Fibroblast of mammary gland (primary cell): ENCODE results near the gene MOGAT1.
A peak's percentile ranks its signal among the peaks of the same experiment; 100 is the strongest.

ENCODE experiments used
- DNase-seq: peaks from one replicate; pipeline ENCODE4 v3.0.0-alpha.2; 2010; ENCODE audit warnings: low read depth
- H3K4me3 ChIP-seq: 2 replicates; pipeline ENCODE4 v1.5.1; 2011; ENCODE audit warnings: low read depth, mild to moderate bottlenecking, low read length, moderate library complexity; ENCODE audit not compliant: control insufficient read depth
- CTCF ChIP-seq: conservative IDR thresholded peaks from 2 replicates; pipeline ENCODE4 v1.5.1; 2011; ENCODE audit warnings: low read depth, low read length, inconsistent platforms; ENCODE audit not compliant: control insufficient read depth, insufficient read depth

The MOGAT1 gene

GRCh38 chr2:222669353-222669752 is 2.1 kb upstream of the MOGAT1 start:
- DNase-seq: no peak
- H3K4me3 ChIP-seq: no peak overlapping the region
- no peak for TF ChIP-seq CTCF

GRCh38 chr2:222670191-222671038 is 1.0 kb upstream of the MOGAT1 start:
- no peak for TF ChIP-seq CTCF
- no peak for DNase-seq
- H3K4me3 ChIP-seq: no peak overlapping the region

GRCh38 chr2:222672068-222672401 is 577 bp downstream of the MOGAT1 start:
- no peak for TF ChIP-seq CTCF
- no peak for DNase-seq
- peak overlapping the region; percentile 43 for H3K4me3 ChIP-seq

- no peak for TF ChIP-seq CTCF
- no peak for DNase-seq
Measured at GRCh38 chr2:222673273-222673672, 1.8 kb downstream of the MOGAT1 start.

GRCh38 chr2:222673883-222674282 is 2.4 kb downstream of the MOGAT1 start:
- no peak for TF ChIP-seq CTCF
- DNase-seq: no peak
- no peak overlapping the region for H3K4me3 ChIP-seq

More at GRCh38 chr2:222673273-222673672, 1.8 kb downstream of the MOGAT1 start:
- H3K4me3 ChIP-seq: no peak overlapping the region

- DNase-seq: no peak
- no peak overlapping the region for H3K4me3 ChIP-seq
- TF ChIP-seq CTCF: peak; percentile 5
Measured at GRCh38 chr2:222677981-222678380, 6.5 kb downstream of the MOGAT1 start.
